Activated CD4-positive, alpha-beta T cell treated with anti-CD3 and anti-CD28 coated beads, Interleukin-2, amount 50 U/mL, for 16 hours (primary cell): Measurements from ENCODE around the gene PLD2.
"Not testable (repeated sequence)": the region's sequence is repeated elsewhere in the genome, so short reads cannot be mapped to it uniquely, and the experiment has no call there.

Experiments used
- DNase-seq: peaks from one replicate; pipeline ENCODE4 v3.0.0-alpha.2; 2020

The PLD2 gene

DNA sequence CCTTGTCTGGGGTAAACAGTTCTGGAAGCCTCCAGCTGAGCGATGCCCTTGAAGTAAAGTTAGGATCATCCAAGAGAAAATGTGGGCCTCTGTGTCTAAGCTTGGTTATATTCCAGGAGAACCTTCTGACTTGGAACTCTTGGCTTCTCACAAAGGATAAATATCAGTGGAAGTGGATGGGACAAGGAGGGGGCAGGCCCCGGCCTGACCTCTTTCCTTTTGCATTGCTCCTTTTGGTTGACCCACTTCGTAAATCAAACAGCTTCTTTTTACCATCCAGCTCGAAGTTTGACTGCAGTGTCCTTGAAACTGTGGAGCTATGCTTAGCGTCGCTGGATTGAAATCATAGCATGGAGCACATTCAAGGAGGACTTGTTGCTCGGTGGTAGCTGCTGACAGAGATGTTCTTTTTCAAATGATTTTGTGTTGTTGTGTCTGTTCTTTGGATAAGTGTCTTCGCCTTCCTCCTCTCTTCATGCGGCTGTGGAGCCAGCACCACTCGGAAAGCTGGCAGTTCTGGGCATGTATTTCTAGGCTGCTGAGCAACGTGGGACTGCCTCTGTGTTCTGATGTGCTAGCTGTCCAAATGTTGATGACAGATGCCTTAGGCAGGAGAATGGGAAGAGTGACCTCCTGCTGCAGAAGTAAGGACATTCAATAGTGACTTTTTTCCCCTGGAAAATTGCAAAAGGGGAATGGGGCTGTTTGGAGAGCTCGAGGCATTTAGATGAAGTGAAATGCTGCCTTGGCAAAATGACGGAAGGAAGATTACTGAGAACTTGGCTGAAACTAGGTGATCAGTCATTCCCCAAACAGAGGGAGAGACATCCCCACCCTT, 30.7 kb downstream of the PLD2 start:
- DNase-seq: no peak

DNA sequence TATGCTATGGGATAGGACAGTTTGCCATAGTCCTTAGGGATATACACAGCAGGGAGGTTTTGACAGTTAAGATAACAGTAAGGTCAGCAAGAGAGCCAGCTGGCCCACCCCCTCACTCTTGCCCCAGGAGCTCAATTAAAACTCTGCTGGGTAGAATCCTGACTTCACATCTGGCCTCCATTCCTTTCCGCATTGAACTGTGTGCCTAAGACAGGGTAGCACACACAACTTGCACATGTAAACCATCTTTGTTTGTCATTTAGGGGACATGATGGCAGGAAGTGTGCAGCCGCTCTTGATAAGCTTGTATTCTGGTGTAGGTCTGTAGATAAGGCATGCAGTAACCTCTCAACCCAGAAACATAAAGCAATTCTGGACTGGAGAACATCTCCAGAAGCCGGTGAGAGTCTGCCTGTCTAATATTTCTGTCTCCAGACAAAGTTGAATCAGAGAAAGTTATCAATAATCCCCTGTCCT, 31.4 kb downstream of the PLD2 start:
- DNase-seq: no peak

DNA sequence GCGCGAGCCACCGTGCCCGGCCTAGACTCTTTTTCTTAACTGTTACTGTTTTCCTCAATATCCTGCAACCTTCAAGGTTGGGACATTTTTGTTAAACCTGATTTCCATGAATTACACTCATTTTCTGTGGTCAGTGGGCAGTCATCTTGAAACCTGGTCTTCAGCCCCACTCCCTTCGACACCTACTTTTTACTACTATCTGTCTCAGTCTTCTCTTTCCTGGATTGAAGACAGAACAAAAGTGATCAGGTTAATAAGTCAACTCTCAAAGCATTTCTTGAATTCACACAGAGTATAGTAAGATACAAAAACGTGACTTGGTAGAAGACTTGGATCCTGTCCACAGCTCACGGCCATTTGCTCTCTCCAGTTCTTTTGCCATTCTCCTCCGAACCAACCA, 32.3 kb downstream of the PLD2 start:
- no peak for DNase-seq

- DNase-seq: no peak
These were observed 33.3 kb downstream of the PLD2 start for GRCh38 chr17:4839965-4840892.

GRCh38 chr17:4840893-4841242, 33.9 kb downstream of the PLD2 start:
- no peak for DNase-seq

- no peak for DNase-seq
These were observed 35.4 kb downstream of the PLD2 start for GRCh38 chr17:4842376-4842775.

DNA sequence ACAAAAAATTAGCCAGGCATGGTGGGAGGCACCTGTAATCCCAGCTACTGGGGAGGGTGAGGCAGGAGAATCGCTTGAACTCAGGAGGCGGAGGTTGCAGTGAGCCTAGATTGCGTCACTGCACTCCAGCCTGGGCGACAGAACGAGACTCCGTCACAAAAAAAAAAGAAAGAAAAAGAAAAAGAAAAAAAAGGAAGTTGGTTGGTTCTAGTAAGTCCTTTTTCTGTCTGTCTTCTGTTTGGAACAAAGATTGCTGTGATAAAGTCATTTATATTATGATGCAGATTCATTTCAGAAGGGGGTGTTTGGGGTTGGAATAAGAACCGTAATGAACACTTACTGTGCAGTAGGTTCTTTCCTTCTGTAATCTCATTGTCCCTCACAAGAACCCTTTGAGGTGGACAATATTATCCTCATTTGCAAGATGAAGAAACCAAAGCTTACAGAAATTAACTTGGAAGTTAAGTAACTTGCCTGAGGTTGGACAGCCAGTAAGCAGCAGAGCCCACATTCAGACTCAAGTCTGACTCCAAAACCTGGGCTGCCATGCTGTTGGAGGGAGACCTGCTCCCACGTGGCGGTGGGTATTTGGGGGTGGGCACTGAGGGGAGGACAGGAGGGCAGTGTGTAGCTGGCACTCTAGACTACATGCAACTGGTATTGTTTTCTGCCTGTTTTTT, 36.5 kb downstream of the PLD2 start:
- DNase-seq: no peak

DNA sequence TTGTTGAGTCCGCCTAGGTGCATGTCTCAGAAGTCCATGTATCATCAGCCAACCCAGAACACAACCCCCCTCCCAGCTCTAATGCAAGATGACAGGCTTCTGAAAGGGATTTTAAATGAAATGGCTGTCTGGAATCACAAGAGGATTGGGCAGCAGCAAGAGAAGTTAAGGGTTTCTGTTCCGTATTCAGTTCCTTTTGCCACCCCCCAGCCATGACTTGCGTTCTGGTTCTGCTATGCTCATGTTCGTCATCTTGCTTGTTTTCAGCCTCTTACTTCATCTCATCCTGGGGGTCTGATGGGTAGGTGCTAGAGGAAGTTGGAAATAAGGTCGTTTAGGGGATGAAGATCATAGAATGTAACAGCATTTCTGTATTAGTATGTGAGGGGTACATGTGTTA, 38.2 kb downstream of the PLD2 start:
- DNase-seq: no peak

DNA sequence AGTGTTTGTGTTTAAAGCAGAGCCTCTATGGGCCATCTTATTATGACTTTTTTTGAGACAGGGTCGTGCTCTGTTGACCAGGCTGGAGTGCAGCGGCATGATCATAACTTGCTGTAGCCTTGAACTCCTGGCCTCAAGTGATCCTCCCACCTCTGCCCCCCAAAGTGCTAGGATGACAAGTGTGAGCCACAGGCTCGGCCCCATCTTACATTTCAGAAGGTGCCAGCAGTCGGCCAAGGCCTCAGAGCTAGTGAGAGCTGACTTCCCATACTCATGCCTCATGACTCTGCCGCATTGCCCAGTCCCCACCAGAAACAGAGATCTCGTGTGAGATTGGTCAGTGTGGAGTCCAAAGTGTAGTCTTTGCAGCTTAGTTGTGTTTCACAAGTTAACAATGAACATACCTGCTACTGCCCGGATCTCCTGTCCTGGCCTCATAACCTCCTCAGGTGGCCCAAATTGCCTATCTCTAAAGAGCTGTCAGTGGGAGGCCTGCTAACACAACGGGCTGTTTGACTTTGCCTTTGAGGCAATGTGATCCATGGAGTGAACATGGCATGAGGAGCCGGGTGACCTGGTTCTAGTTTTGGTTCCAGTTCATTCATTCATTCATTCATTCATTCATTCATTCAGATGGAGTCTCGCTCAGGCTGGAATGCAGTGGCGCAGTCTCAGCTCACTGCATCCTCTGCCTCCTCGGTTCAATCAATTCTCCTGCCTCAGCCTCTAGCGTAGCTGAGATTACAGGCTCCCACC, 39.9 kb downstream of the PLD2 start:
- no peak for DNase-seq

GRCh38 chr17:4849011-4849536, 42.1 kb downstream of the PLD2 start:
- DNase-seq: no peak

DNA sequence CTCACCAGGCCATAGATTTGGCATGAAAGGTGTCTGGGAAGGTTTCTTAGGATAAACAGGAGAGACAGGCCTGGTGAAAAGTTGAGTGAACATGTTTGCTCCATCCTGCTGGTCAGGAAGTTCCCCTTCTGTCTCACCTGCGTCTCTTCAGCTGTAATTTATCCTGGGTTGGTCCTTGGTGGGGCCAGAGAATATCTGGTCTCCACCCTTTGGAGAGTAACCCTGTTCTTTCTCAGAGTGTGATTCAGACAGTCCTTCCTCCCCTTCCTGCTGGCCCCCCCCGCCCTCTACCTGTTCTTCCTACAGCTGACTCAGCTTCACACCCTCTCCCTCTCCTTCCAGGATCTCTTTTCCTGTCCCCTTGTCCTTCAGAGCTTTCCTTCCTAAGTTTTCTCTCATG, 43.3 kb downstream of the PLD2 start:
- no peak for DNase-seq

DNA sequence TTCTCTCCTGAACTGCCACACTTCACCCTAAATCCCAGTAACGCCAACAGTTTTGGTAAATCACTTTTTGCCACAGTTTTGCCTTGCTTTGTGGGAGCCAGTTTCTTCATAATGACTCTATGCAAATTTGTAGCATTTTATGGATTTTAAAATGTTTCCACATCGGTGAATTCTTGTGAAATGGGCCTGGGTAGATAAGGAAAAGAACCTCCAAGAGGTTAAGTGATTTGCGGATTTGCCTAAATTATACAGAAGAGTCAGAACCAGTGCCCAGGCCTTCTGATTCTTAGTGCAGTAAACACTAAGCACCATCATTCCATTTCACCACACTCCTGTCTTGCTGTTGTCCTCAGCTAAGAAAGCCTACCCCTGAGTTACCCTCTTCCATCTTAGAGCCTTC, 44.1 kb downstream of the PLD2 start:
- DNase-seq: no peak

DNA sequence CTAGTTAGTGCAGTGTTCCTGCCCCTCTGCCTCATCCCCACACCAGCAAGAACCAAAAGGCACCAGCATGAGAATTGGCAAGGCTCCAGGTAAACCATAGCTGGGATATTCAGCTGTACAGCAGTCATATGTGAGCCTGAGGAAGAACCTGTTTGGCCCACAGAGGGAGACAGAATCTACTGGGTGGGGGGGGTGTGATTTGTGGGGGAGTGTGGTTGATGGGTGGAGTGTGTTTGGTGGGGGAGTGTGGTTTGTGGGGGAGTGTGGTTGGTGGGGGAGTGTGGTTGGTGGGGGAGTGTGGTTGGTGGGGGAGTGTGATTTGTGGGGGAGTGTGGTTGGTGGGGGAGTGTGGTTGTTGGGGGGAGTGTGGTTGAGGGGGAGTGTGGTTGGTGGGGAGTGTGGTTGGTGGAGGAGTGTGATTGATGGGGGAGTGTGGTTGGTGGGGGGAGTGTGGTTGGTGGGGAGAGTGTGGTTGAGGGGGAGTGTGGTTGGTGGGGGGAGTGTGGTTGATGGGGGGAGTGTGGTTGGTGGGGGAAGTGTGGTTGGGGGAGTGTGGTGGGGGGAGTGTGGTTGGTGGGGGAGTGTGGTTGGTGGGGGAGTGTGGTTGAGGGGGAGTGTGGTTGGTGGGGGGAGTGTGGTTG, 45.7 kb downstream of the PLD2 start:
- no peak for DNase-seq

- no peak for DNase-seq
These were observed 46.3 kb downstream of the PLD2 start for GRCh38 chr17:4853208-4853671.

DNA sequence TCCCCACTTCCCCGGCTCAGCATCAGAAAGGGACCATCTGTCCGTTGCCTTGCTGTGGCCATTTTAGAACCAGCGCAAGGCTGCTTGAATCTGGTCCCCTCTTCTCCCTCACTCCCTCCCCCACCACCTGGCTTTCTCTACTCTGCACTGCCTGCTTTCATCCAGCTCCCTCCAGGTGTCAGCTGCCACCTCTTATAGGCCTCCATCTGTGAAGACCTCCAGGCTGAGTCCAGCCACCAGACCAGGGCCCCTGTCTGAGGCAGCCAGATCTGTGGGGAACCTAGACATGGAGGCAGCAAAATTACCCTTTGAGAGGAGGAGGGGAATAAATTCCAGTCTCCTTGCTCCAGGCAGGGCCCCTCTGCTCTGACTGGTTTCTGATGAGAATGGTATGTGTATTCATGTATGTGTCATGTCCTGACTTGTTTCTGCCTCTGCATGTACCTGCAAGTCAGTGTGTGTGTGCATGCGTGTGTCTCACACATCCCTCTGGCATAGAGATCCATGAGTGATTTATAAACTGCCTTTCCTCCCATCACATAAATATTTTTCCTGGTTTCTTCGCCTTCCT, 47.2 kb downstream of the PLD2 start:
- DNase-seq: no peak

DNA sequence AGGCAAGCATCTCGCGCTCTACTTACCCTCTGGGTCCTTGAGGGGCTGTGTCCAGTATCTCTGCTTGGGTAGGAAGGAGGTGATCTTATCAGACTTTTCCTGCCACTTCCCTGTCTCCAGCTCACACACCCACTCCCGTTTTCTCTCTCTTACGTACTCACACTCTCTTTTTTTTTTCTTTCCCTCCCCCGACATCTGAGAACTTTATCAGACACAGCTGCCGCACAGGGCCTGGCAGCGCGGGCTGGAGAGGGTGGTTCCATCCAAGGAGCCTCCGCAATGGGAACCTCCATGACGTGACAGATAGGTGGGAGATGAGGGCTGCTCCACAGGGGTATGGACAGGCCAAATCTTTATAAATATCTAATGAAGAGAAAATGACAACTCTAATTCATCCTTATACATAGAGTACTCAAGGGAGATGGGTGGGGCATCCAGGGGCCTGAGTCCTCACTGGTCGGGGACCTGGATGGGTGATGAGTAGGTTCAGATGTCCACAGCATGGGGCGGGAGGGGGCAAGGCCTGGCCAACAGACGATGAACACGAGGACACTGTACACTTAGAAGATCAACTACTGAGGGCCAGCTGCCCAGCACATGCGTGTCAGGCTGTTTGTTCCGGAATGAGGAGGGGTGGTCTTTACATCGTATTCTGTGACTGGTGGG, 49.5 kb downstream of the PLD2 start:
- no peak for DNase-seq

DNA sequence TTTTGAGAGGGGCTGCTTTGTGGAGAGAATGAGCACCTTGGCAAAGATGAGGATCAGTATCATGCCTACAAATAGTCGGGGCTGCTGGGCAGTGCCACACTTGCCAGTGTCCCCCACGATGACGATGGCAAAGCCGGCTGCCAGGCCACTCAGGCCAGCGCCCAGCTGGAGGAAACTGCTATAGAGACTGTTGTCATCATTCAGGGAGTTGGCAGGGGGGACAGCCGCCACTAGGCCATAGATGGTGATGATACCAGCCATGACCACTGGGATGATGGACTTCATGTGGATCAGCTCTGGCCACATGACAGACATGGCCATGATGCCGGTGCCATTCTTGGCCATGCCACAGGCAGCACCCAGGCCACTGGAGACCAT, 50.0 kb downstream of the PLD2 start:
- DNase-seq: no peak

- DNase-seq: not testable (repeated sequence)
These were observed 50.4 kb downstream of the PLD2 start for GRCh38 chr17:4857347-4857746.

DNA sequence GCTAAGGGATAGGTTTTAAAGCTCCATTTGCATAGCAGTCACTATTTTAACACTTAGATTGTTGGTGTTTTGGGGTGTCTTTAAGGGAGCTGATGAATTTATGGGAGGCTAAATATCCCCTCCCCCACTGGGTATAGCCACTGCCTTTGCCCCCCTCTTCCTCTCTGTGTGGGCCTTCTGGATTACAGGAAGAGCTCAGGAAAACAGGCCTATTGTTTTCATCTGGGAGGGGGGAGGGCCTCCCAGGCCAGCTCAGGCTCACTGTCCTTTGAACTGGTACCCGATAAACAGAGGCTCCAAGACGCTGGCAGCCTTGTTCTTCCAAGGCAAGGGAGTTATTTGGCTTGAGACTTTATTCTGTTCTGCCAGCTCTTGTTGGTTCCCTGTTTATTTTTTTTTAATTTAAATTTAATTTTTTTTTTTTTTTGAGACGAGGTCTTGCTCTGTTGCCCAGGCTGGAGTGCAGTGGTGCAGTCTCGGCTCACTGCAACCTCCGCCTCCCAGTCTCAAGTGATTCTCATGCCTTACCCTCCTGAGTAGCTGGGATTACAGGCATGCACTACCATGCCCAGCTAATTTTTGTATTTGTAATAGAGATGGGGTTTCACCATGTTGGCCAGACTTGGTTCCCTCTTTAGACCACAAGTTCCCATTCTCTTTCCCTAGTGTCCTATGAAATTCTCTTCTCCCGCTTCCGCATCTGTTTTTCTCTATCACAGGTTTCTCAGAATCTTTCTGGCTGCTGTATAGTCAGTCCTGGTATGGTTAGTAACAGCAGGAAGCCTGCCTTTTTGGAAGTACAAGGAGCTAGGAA, 51.3 kb downstream of the PLD2 start:
- DNase-seq: no peak

DNA sequence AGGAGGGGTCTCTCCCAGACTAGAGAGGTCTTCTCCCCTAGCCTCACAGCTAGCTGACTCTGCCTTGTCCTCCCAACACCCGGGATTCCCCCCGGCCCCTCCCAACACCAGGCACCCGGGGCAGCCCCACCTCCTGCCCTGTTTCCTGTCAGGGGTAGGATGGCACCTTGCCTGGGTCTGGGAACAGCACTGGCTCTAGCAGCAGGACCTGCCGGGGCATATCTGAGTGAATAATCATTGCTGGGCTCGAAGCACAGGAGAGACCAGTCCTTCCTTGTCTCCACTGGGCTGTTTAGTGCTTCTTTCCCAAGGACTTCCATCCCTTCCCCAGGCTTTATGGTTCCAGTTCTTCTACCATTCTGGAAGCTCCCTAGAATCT, 51.9 kb downstream of the PLD2 start:
- no peak for DNase-seq
